C4-2B (cell line): Measurements from ENCODE around the gene TRAF3.

ENCODE experiments used
- CTCF ChIP-seq: fragments of 450-650 bp; conservative IDR thresholded peaks from 2 replicates; pipeline ENCODE4 v1.5.1; 2017; ENCODE audit warnings: mild to moderate bottlenecking
- ZFX ChIP-seq: fragments of 450-650 bp; IDR thresholded peaks from 2 replicates; pipeline ENCODE4 v1.6.1; 2017

- TF ChIP-seq CTCF (no peak), ZFX (no peak)
Observed at GRCh38 chr14:102945346-102946130, 168.3 kb downstream of the TRAF3 start.
